ENCODE results near the gene ITM2A. TPM values are rescaled to one million over a fixed set of nuclear protein-coding genes. Genes with fewer than 3 reads are reported as not detected.

The ITM2A gene
- total RNA-seq, 1 donor from 2014 or later: 0.93 TPM

- DNase-seq (ENCODE audit: low read depth, low spot score): no peak
- Mint-ChIP-seq H3K27me3 (ENCODE audit: low read depth) (peaks cover 31% of the 10 kb centered on the region), H3K4me3 (no peak overlapping the region)
These were observed 2.8 kb downstream of the ITM2A start for GRCh38 chrX:79364306-79364705.

GRCh38 chrX:79361192-79361870 lies 5.8 kb downstream of the ITM2A start:
- H3K27ac Mint-ChIP-seq (ENCODE audit: unreplicated experiment): no peak overlapping the region
- peaks cover 2% of the 10 kb centered on the region for H3K9me3 Mint-ChIP-seq
- TF ChIP-seq CTCF (conservative IDR thresholded peaks at IDR 0.05): no peak
- H3K27me3 Mint-ChIP-seq (ENCODE audit: low read depth): peaks cover 11% of the 10 kb centered on the region
- DNase-seq (ENCODE audit: low read depth, low spot score): no peak
- H3K4me3 Mint-ChIP-seq: no peak overlapping the region
- H3K4me1 Mint-ChIP-seq: peaks cover 3% of the 10 kb centered on the region
- H3K36me3 Mint-ChIP-seq (ENCODE audit: low read depth): no peaks in the 10 kb centered on the region

More at GRCh38 chrX:79364306-79364705, 2.8 kb downstream of the ITM2A start:
- peaks cover 11% of the 10 kb centered on the region for H3K4me1 Mint-ChIP-seq
- TF ChIP-seq CTCF (conservative IDR thresholded peaks at IDR 0.05): no peak
- no peaks in the 10 kb centered on the region for H3K36me3 Mint-ChIP-seq (ENCODE audit: low read depth)
- H3K27ac Mint-ChIP-seq (ENCODE audit: unreplicated experiment): no peak overlapping the region
- H3K9me3 Mint-ChIP-seq: peaks cover 2% of the 10 kb centered on the region

- DNase-seq (ENCODE audit: low read depth, low spot score): no peak
- Mint-ChIP-seq H3K36me3 (ENCODE audit: low read depth) (peaks cover 3% of the 10 kb centered on the region), H3K9me3 (peaks cover 3% of the 10 kb centered on the region), H3K4me3 (no peak overlapping the region), H3K27me3 (ENCODE audit: low read depth) (no peaks in the 10 kb centered on the region), H3K4me1 (no peaks in the 10 kb centered on the region), H3K27ac (ENCODE audit: unreplicated experiment) (no peak overlapping the region)
- TF ChIP-seq CTCF (conservative IDR thresholded peaks at IDR 0.05): no peak
These were observed 30.0 kb downstream of the ITM2A start for GRCh38 chrX:79336869-79337815.

GRCh38 chrX:79330022-79330421 lies 37.1 kb downstream of the ITM2A start:
- Mint-ChIP-seq H3K4me1 (no peaks in the 10 kb centered on the region), H3K27me3 (ENCODE audit: low read depth) (no peaks in the 10 kb centered on the region), H3K9me3 (no peaks in the 10 kb centered on the region), H3K4me3 (no peak overlapping the region), H3K36me3 (ENCODE audit: low read depth) (no peaks in the 10 kb centered on the region), H3K27ac (ENCODE audit: unreplicated experiment) (no peak overlapping the region)
- no peak for TF ChIP-seq CTCF (conservative IDR thresholded peaks at IDR 0.05)
- no peak for DNase-seq (ENCODE audit: low read depth, low spot score)

GRCh38 chrX:79325263-79325958 lies 41.7 kb downstream of the ITM2A start:
- H3K27me3 Mint-ChIP-seq (ENCODE audit: low read depth): no peaks in the 10 kb centered on the region
- no peak for TF ChIP-seq CTCF (conservative IDR thresholded peaks at IDR 0.05)
- H3K4me3 Mint-ChIP-seq: no peak overlapping the region
- H3K36me3 Mint-ChIP-seq (ENCODE audit: low read depth): no peaks in the 10 kb centered on the region
- no peaks in the 10 kb centered on the region for H3K4me1 Mint-ChIP-seq
- DNase-seq (ENCODE audit: low read depth, low spot score): no peak
- no peak overlapping the region for H3K27ac Mint-ChIP-seq (ENCODE audit: unreplicated experiment)
- H3K9me3 Mint-ChIP-seq: no peaks in the 10 kb centered on the region
